Esophagus muscularis mucosa (tissue), 3 donors: ENCODE measurements around the gene CREB3L2.

Experiments used
- EP300 ChIP-seq: sonication (generic); formaldehyde crosslinking; IDR thresholded peaks from one replicate; pipeline ENCODE4 v1.6.1; 2017; ENCODE audit warnings: antibody characterized with exemption
- TF ChIP-seq, protein P1 (sequence below), 3 experiments: fragments of 200-600 bp in 2 of 3; fragments of 450-650 bp in 1 of 3; sonication (generic) in 2 of 3; IDR thresholded peaks; one replicate each; pipeline ENCODE4 v1.5.1; 2017 to 2019; ENCODE audit warnings: antibody characterized with exemption in 3 of 3, mild to moderate bottlenecking in 2 of 3, moderate library complexity in 1 of 3

DNA sequence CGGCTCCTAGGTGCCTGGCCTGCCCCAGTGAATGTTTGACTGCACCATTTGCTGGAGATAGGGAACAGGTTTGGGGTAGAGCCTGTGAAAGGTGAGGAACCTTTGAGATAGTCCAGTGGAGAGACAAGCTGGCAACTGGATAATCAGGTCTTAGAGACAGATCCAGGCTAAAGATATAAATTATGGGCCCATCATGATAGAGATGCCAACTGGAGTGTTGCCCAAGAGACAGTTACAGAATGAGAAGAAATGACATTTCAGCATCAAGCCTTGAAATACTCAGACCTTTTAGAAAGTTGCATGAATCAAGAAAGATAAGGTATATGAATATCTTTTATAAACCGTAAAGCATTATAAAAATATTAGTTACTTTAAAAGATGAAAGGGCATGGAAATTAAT lies 27.1 kb downstream of the CREB3L2 start:
- TF ChIP-seq, protein P1, sequence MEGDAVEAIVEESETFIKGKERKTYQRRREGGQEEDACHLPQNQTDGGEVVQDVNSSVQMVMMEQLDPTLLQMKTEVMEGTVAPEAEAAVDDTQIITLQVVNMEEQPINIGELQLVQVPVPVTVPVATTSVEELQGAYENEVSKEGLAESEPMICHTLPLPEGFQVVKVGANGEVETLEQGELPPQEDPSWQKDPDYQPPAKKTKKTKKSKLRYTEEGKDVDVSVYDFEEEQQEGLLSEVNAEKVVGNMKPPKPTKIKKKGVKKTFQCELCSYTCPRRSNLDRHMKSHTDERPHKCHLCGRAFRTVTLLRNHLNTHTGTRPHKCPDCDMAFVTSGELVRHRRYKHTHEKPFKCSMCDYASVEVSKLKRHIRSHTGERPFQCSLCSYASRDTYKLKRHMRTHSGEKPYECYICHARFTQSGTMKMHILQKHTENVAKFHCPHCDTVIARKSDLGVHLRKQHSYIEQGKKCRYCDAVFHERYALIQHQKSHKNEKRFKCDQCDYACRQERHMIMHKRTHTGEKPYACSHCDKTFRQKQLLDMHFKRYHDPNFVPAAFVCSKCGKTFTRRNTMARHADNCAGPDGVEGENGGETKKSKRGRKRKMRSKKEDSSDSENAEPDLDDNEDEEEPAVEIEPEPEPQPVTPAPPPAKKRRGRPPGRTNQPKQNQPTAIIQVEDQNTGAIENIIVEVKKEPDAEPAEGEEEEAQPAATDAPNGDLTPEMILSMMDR (IDR thresholded peaks at IDR 0.05): no peak
- no peak for TF ChIP-seq EP300
